ENCODE measurements around the gene TBCEL. TPM values are rescaled to one million over a fixed set of nuclear protein-coding genes. Genes with fewer than 3 reads are reported as not detected.

The TBCEL gene
- total RNA-seq, 2 experiments from 2014 or later = 7.8 to 10.0 TPM

DNA sequence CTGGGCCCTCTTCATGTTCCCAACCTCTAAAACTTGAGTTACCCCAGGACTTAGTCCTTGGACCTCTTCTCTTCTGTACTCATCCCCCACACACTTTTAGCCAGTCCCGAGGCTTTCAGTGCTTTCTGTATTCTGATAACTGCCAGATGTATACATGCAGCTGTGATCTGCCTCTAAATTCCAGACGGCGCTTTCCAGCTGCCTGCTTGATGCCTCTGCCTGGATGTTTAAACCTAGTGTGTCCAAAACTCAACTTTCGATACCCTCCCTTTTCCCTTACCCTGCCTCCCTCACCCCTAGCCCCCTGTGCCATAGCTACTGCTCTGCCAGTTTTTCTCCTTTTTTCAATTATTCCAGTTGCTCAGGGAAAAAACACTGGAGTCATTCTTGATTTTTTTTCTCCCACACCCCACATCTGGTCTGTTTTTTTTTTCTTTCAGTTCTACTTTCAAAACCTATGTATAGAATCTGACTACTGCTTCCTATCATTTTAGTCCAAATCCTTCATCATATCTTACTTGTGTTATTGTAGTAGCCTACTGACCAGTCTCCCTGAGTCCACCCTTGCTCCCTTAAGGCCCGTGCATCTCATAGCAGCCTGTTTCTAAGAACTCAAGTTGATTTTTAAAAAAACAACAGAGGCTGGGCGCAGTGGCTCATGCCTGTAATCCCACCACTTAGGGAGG, 44.2 kb downstream of the TBCEL start:
- H3K36me3 Mint-ChIP-seq = peaks cover 34% of the 10 kb centered on the region
- peaks cover 8% of the 10 kb centered on the region for H3K9me3 Mint-ChIP-seq
- peaks cover 3% of the 10 kb centered on the region for H3K4me1 Mint-ChIP-seq
- DNase-seq = no peak
- H3K27ac Mint-ChIP-seq = no peak overlapping the region
- no peak overlapping the region for H3K4me3 Mint-ChIP-seq
- H3K27me3 Mint-ChIP-seq = no peaks in the 10 kb centered on the region

DNA sequence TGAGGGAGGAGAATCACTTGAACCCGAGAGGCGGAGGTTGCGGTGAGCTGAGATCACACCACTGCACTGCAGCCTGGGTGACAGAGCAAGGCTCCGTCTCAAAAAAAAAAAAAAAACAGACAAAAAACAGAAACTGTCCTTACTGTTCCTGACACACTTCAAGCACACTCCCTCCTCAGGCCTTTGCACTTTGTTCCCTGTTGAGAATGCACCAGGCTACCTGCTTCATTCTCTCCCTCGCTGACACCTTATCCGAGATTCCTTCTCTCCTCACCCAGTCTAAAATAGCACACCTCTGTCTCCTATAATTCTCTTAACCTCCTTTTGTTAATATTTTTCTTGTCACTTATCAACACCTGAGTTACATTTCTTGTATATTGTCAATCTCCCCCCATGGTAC, 44.9 kb downstream of the TBCEL start:
- H3K4me1 Mint-ChIP-seq = peaks cover 3% of the 10 kb centered on the region
- no peaks in the 10 kb centered on the region for H3K27me3 Mint-ChIP-seq
- no peak for DNase-seq
- no peak overlapping the region for H3K4me3 Mint-ChIP-seq
- H3K27ac Mint-ChIP-seq = no peak overlapping the region
- peaks cover 33% of the 10 kb centered on the region for H3K36me3 Mint-ChIP-seq
- peaks cover 8% of the 10 kb centered on the region for H3K9me3 Mint-ChIP-seq

DNA sequence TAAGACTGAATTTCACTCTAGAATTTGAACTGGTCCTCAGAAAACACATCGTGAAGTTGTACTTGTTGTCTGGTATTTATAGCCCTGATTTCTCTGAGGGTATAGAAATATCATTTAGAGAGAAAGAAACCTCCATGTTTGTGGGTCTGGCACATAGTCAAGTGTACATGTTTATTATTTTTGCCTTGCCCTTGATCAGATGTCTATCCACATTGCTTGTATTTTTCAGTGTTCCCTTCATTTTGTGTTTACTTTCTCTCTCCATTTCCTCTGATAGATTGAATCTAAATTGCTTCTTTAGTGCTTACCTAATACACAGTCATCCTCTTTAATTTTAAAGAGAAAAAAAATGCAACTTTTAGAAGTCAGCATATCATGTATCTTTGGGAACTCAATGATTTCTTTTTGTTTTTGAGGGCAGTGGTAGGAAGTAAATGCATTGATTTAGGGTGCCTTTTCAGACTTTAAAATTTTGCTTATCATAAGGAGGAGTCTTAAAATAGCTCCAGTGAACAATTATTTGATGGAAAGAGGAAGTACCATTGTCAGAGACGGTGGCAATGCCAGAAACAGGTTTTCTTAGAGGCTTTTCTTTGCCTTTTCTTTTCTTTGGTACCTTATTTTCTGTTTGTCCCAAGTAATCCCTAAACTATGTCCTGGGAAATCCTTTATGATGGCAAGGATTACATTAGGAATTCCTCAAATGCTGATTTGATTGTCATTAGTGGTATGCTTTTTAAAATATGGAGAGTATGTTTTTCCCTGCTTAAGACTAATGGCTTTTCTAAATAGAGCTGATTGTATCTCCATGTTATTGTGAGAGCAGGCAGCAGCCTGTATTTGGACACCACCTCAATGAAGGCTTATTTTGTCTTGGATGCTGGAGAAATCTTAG, 47.3 kb downstream of the TBCEL start:
- H3K4me1 Mint-ChIP-seq = peaks cover 3% of the 10 kb centered on the region
- peaks cover 30% of the 10 kb centered on the region for H3K36me3 Mint-ChIP-seq
- H3K9me3 Mint-ChIP-seq = peaks cover 8% of the 10 kb centered on the region
- no peak overlapping the region for H3K4me3 Mint-ChIP-seq
- no peaks in the 10 kb centered on the region for H3K27me3 Mint-ChIP-seq
- DNase-seq = no peak
- H3K27ac Mint-ChIP-seq = no peak overlapping the region

DNA sequence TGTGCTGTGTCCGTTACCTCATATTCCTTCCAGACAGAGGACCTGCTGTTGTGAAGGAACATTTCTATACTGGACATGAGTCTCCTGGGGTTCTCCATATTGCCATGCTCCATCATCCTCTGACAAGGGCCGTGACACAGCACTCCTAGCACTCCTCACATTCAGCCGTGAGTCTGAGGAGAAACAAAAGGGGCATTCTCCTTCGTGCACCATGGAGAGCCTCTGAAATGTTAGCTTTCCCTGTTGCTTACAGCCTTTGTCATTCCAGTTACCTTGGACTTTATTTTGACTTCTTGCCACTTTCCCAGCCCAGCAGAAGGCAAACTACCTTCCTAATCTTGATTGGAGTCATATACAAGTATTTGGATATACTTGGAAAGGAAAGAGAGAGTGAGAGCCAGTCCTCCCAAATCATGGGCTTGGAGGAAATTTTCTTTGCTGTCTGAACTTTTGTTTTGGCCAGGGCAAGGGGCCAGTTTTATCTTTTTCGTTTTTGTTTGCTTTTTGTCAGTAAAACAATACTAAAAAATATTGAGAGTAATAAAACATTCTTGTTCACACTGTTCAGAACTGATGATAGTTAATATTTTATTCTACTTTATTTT, 48.0 kb downstream of the TBCEL start:
- no peak overlapping the region for H3K4me3 Mint-ChIP-seq
- H3K27me3 Mint-ChIP-seq = no peaks in the 10 kb centered on the region
- H3K4me1 Mint-ChIP-seq = peaks cover 3% of the 10 kb centered on the region
- peaks cover 30% of the 10 kb centered on the region for H3K36me3 Mint-ChIP-seq
- H3K27ac Mint-ChIP-seq = no peak overlapping the region
- no peak for DNase-seq
- peaks cover 8% of the 10 kb centered on the region for H3K9me3 Mint-ChIP-seq

DNA sequence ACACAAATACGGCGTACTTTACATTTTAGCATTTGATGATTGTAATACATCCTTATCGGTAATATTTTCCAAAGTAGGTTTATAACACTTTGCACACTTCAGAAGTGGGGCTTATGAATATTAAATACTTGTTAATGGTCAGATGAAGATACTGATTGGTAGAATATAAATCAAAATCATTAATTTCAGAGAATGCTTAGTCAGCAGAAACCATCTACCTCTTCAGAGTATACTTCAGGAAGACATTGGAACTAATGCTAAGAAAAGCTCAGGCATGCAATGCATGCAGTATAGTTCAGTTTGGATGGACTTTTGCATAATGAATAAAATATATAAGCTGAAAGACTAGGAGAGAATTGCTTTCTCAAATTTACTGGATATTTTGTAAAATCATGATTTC, 57.4 kb downstream of the TBCEL start:
- no peak for DNase-seq
- Mint-ChIP-seq H3K4me1 (peaks cover 12% of the 10 kb centered on the region), H3K27ac (no peak overlapping the region), H3K4me3 (no peak overlapping the region), H3K9me3 (no peaks in the 10 kb centered on the region), H3K27me3 (no peaks in the 10 kb centered on the region), H3K36me3 (peaks cover 7% of the 10 kb centered on the region)

DNA sequence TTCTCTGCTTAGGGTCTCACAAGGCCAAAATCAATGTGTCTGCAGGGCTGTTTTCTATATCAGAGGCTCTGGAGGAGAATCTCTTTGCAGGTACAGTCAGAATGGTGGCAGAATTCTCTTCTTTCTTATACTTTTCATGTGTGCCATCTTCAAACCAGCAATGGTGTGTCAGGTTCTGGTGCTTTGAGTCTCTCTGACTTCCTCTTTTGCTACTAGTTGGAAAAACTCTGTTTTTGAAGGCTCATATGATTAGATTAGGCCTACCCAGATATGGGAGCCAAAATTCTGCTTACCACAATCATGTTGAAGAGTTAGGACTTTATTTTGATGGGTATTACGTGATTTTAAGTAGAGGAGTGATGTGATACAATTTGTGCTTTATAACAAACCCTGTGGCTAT, 58.3 kb downstream of the TBCEL start:
- Mint-ChIP-seq H3K27ac (no peak overlapping the region), H3K27me3 (no peaks in the 10 kb centered on the region), H3K4me3 (no peak overlapping the region), H3K36me3 (peaks cover 10% of the 10 kb centered on the region), H3K9me3 (no peaks in the 10 kb centered on the region), H3K4me1 (peaks cover 12% of the 10 kb centered on the region)
- DNase-seq = no peak

DNA sequence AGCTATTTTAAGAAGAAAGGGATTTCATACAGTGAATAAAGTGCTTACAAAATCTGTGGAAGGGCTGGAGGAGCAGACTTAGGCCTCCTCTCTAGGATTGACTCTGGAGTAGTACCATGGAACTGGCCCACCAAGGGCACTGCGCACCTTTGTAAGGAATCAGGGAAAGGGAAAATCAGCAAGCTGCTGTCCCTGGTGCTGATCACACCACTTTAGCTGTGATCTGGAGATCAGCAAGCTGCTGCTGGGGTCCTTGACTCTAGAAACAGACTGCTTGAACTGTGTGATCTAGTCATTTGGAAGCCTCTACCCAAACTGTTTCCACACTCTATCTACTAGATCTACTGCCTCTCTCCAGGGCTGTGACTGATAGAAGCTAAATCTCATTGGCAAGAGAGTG, 58.8 kb downstream of the TBCEL start:
- Mint-ChIP-seq H3K4me1 (peaks cover 12% of the 10 kb centered on the region), H3K4me3 (no peak overlapping the region), H3K27ac (no peak overlapping the region), H3K27me3 (no peaks in the 10 kb centered on the region), H3K9me3 (no peaks in the 10 kb centered on the region), H3K36me3 (peaks cover 14% of the 10 kb centered on the region)
- DNase-seq = no peak

DNA sequence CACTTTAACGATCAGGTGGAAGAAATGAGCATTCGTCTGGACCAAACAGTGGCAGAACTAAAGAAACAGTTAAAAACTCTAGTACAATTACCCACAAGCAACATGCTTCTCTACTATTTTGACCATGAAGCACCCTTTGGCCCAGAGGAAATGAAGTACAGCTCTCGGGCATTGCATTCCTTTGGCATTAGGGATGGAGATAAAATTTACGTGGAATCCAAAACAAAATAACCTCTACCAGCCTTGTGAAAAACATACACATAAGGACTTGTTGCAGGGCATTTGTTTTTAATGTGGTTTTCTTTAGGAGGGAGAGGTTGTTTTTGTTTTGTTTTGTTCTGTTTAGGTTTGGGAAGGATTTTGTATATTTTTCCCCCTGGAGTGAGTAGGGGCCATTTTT, 63.0 kb downstream of the TBCEL start:
- H3K4me1 Mint-ChIP-seq = no peaks in the 10 kb centered on the region
- no peaks in the 10 kb centered on the region for H3K27me3 Mint-ChIP-seq
- no peak overlapping the region for H3K4me3 Mint-ChIP-seq
- H3K27ac Mint-ChIP-seq = no peak overlapping the region
- DNase-seq = no peak
- H3K9me3 Mint-ChIP-seq = no peaks in the 10 kb centered on the region
- peaks cover 10% of the 10 kb centered on the region for H3K36me3 Mint-ChIP-seq

DNA sequence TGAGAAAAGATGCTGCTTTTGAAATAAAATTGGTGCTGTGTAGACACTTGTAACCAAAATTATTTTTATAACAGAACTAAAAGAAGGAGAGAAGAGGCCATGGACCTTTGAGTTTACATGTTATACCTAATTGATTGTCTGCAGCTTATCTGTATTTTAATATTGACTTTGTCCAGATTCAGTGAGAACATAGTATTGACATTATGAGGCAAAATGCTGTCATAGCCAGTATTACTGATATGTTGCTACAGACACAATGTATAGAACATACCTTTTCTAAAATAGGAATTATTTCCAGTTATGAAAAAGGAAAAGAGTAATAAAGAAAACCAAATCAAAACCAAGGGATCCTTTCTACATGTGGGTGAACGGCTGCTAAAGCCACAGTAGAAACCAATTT, 65.7 kb downstream of the TBCEL start:
- no peaks in the 10 kb centered on the region for H3K9me3 Mint-ChIP-seq
- no peaks in the 10 kb centered on the region for H3K27me3 Mint-ChIP-seq
- H3K27ac Mint-ChIP-seq = no peak overlapping the region
- H3K36me3 Mint-ChIP-seq = peaks cover 7% of the 10 kb centered on the region
- DNase-seq = no peak
- H3K4me3 Mint-ChIP-seq = no peak overlapping the region
- no peaks in the 10 kb centered on the region for H3K4me1 Mint-ChIP-seq

DNA sequence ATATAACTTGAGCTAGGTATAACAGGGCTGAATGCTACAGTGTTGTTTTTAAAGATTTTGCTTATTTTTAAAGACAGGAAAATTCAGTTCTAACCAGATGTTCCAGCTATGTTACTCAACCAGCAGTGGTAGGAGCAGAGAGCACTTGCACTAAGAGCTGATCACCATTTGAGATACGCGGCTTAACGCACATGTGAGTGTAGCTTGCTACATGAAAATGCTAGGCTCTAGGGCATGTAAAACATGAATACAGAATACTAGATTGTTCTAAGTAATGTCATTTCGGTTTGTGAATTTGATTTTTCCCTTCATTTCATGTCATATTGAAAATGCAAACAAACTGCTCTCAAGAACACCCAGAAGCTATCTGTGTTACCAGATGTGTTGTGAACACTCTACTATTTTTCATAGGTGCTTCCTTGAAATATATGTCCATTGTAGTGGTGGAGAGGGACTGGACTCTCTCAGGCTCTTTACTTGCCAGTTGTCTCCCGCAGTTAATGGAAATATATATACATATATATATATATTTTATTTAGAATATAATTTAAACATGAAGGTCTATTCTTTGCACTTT, 66.3 kb downstream of the TBCEL start:
- Mint-ChIP-seq H3K27ac (no peak overlapping the region), H3K4me1 (no peaks in the 10 kb centered on the region), H3K9me3 (no peaks in the 10 kb centered on the region), H3K4me3 (no peak overlapping the region), H3K27me3 (no peaks in the 10 kb centered on the region), H3K36me3 (peaks cover 7% of the 10 kb centered on the region)
- no peak for DNase-seq

DNA sequence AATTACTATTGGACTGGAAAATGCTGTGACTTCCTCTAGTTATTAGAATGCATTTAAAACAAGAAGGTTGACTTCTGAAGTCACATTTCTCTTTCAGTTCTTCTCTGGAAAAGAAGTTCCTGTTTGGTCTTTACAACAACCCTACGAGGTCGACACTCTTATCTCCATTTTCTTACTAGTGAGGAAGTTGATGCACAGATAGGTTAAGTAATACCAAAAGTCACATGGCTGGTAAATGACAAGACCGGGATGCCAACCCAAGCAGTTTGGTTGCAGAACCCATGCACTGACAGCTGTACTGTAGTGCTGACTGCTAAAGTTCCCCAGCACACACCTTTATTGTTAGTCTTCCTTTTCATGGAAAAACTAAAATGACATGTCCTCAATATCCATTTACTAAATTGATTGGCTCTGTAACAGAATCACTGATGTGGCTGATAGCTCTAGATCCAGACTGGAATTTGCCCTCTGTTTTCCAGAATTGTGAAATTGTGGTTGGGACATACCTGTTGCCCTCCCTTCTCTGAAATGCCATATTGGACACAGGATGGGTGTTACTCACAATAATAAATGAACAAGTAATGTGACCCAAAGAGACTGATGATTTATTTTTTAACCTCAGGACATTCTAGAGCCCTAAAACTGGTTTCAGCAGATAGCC, 67.7 kb downstream of the TBCEL start:
- H3K4me1 Mint-ChIP-seq = no peaks in the 10 kb centered on the region
- no peaks in the 10 kb centered on the region for H3K9me3 Mint-ChIP-seq
- peaks cover 7% of the 10 kb centered on the region for H3K36me3 Mint-ChIP-seq
- no peak overlapping the region for H3K4me3 Mint-ChIP-seq
- no peaks in the 10 kb centered on the region for H3K27me3 Mint-ChIP-seq
- no peak overlapping the region for H3K27ac Mint-ChIP-seq
- DNase-seq = no peak

DNA sequence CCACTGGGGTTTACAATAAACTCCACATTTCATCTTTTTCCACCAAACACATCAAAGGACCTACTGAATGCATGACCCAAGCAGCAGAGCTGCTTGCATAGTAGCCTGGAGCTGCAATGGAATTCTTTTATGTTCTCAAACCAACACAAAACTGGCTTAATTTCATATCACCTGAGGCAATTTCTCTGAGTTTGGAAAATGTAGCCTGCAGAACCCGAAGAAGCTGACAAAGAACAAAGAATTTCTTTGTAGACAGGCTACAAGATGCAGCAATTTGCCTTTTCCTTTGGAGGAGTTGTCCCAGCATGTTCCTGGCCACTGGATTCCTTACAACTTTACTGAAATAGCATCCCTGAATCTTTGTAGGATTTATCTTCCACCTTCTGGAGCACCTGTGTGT, 71.7 kb downstream of the TBCEL start:
- Mint-ChIP-seq H3K4me1 (no peaks in the 10 kb centered on the region), H3K36me3 (no peaks in the 10 kb centered on the region), H3K4me3 (no peak overlapping the region), H3K9me3 (no peaks in the 10 kb centered on the region), H3K27ac (no peak overlapping the region), H3K27me3 (no peaks in the 10 kb centered on the region)
- no peak for DNase-seq

DNA sequence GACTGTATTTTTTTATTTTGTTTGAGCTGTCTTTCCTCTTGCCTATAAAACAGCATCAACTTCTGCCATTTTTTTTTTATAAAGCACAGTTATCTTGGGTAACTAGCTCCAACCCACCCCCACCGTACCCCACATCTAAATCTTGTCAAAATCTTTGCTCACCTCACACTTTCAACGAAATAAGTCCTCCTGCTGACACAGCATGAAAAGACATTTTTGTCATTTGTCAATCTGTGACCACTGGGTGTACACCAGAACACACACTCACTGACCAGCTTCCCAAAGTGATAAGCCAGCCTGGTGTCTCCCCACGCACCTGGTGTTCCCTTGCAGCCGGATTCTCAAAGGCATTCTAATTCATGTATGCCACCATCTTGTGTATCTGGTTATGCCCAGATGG, 75.5 kb downstream of the TBCEL start:
- no peak for DNase-seq
- H3K4me1 Mint-ChIP-seq = no peaks in the 10 kb centered on the region

DNA sequence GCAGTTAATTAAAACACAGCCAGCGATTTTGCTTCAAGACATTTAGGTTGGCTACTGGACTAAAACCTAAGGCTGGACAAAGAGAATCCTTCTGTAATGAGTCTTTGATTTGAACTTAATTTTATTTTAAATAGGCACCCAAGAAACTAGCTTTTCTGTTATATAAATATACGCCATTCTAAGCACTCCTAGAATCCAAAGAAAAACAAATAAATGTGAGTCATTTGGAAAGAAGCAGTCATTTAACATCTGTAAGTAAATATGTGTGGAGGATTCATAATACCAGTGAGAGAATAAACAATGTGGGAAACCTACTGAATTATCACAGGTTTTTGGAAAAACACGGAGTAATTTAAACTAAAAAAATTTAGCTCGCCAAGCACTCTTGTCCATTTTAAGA, 76.0 kb downstream of the TBCEL start:
- Mint-ChIP-seq H3K27me3 (no peaks in the 10 kb centered on the region), H3K36me3 (no peaks in the 10 kb centered on the region), H3K4me1 (no peaks in the 10 kb centered on the region), H3K27ac (no peak overlapping the region), H3K4me3 (no peak overlapping the region), H3K9me3 (no peaks in the 10 kb centered on the region)
- DNase-seq = no peak

More for the DNA sequence above, 75.5 kb downstream of the TBCEL start:
- Mint-ChIP-seq H3K27ac (no peak overlapping the region), H3K36me3 (no peaks in the 10 kb centered on the region), H3K27me3 (no peaks in the 10 kb centered on the region), H3K9me3 (no peaks in the 10 kb centered on the region), H3K4me3 (no peak overlapping the region)

DNA sequence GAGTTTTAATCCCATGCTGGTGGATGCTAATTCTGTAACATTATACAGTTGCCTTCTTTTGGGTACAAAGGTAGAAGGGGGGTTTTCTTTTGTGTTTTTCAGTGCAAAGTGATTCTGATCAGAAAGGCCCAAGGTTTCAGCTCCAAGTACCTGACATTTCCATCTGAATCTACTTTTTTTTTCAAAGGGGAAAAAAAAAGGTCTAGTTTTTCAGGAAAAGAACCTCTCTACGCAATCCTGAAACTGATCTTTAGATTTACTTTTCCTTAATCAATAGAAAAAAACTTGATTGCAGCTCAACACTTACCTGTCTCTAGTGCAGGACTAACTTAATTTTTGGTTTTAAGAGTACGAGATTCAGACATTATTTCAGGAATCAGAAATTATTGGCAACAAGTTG, 77.0 kb downstream of the TBCEL start, which contains the start of gene TECTA:
TSS of gene TECTA (plus strand) at position 301 of the 400 bp plus-strand sequence. CDS start 1,423 bp downstream, outside the sequence.
- no peak within 1 kb of the TSS for H3K27ac Mint-ChIP-seq
- H3K4me1 Mint-ChIP-seq = no peaks in the 10 kb centered on the region
- H3K9me3 Mint-ChIP-seq = no peaks in the 10 kb centered on the region
- no peaks in the 10 kb centered on the region for H3K27me3 Mint-ChIP-seq
- H3K4me3 Mint-ChIP-seq = no peak within 1 kb of the TSS
- no peaks in the 10 kb centered on the region for H3K36me3 Mint-ChIP-seq
- DNase-seq = no peak

Data from activated naive CD8-positive, alpha-beta T cell treated with anti-CD3 and anti-CD28 coated beads for 36 hours (primary cell).